ENCODE data around the gene RALBP1.

- TF ChIP-seq POLR2A (IDR thresholded peaks at IDR 0.05; ENCODE audit: low read depth, low read length) (no peak), TAF1 (IDR thresholded peaks at IDR 0.05; ENCODE audit: borderline replicate concordance, low read depth, low read length) (no peak)
These were observed 82.1 kb downstream of the RALBP1 start for GRCh38 chr18:9557250-9557943.
